ENCODE results near the gene SPIRE1.
"Not testable (repeated sequence)": the region's sequence is repeated elsewhere in the genome, so short reads cannot be mapped to it uniquely, and the experiment has no call there.

The SPIRE1 gene

GRCh38 chr18:12651651-12652050 is 6.3 kb downstream of the SPIRE1 start:
- no peak for TF ChIP-seq CTCF (IDR thresholded peaks at IDR 0.05; ENCODE audit: low read depth, low read length, missing control alignments)
- H3K4me3 ChIP-seq (ENCODE audit: low read depth, low read length) = no peak overlapping the region
- no peak for DNase-seq (ENCODE audit: low read depth)
- in situ Hi-C loops (cut with HindIII; ENCODE audit: low sequenced_read_pairs) = no loop called here

- no peak overlapping the region for H3K4me3 ChIP-seq (ENCODE audit: low read depth, low read length)
- TF ChIP-seq CTCF (IDR thresholded peaks at IDR 0.05; ENCODE audit: low read depth, low read length, missing control alignments) = no peak
- in situ Hi-C loops (cut with HindIII; ENCODE audit: low sequenced_read_pairs) = no loop called here
- no peak for DNase-seq (ENCODE audit: low read depth)
Measured at GRCh38 chr18:12647773-12648172, 10.1 kb downstream of the SPIRE1 start.

GRCh38 chr18:12645751-12646203 is 12.1 kb downstream of the SPIRE1 start:
- in situ Hi-C loops (cut with HindIII; ENCODE audit: low sequenced_read_pairs) = no loop called here
- no peak for TF ChIP-seq CTCF (IDR thresholded peaks at IDR 0.05; ENCODE audit: low read depth, low read length, missing control alignments)
- DNase-seq (ENCODE audit: low read depth) = no peak
- H3K4me3 ChIP-seq (ENCODE audit: low read depth, low read length) = no peak overlapping the region

- in situ Hi-C loops (cut with HindIII; ENCODE audit: low sequenced_read_pairs) = no loop called here
- TF ChIP-seq CTCF (IDR thresholded peaks at IDR 0.05; ENCODE audit: low read depth, low read length, missing control alignments) = no peak
- H3K4me3 ChIP-seq (ENCODE audit: low read depth, low read length) = no peak overlapping the region
- DNase-seq (ENCODE audit: low read depth) = no peak
Measured at GRCh38 chr18:12645254-12645653, 12.7 kb downstream of the SPIRE1 start.

GRCh38 chr18:12643756-12644155 is 14.2 kb downstream of the SPIRE1 start:
- in situ Hi-C loops (cut with HindIII; ENCODE audit: low sequenced_read_pairs); DNase-seq (ENCODE audit: low read depth); H3K4me3 ChIP-seq (ENCODE audit: low read depth, low read length): not testable (repeated sequence)

- in situ Hi-C loops (cut with HindIII; ENCODE audit: low sequenced_read_pairs) = no loop called here
- no peak for DNase-seq (ENCODE audit: low read depth)
- no peak for TF ChIP-seq CTCF (IDR thresholded peaks at IDR 0.05; ENCODE audit: low read depth, low read length, missing control alignments)
- no peak overlapping the region for H3K4me3 ChIP-seq (ENCODE audit: low read depth, low read length)
Measured at GRCh38 chr18:12640881-12641200, 17.1 kb downstream of the SPIRE1 start.

- DNase-seq (ENCODE audit: low read depth) = no peak
- no peak overlapping the region for H3K4me3 ChIP-seq (ENCODE audit: low read depth, low read length)
- in situ Hi-C loops (cut with HindIII; ENCODE audit: low sequenced_read_pairs) = no loop called here
- TF ChIP-seq CTCF (IDR thresholded peaks at IDR 0.05; ENCODE audit: low read depth, low read length, missing control alignments) = no peak
Measured at GRCh38 chr18:12639990-12640880, 17.7 kb downstream of the SPIRE1 start.
